PC-9 (cell line): ENCODE data around the gene ADSS1. TPM values are rescaled to one million over a fixed set of nuclear protein-coding genes. Genes with fewer than 3 reads are reported as not detected.

Source experiments
- BruUV-seq: library from RNA; stranded (reverse); fragments of 400-500 nt; replicated peaks from 2 replicates; lab custom pipeline; 2021; lab: Mats Ljungman, UMichigan
- CTCF ChIA-PET: fragments of 300-600 bp; sonication (Branson Sonifier 250); formaldehyde crosslinking; loops from one replicate; lab custom pipeline; 2022; ENCODE audit warnings: antibody characterized with exemption; lab: Charles Lee
- POLR2A ChIA-PET: fragments of 300-600 bp; sonication (Branson Sonifier 250); formaldehyde crosslinking; loops from one replicate; lab custom pipeline; 2022; ENCODE audit warnings: antibody characterized with exemption; ENCODE audit not compliant: unreplicated experiment; lab: Charles Lee
- DNase-seq, 2 experiments: peaks; one replicate each; pipeline versions ENCODE4 v3.0.0 to v3.0.0-alpha.2; 2015 to 2022; ENCODE audit warnings: mixed read lengths in 1 of 2
- H2AFZ ChIP-seq: fragments of 200-600 bp; sonication (generic); 2 replicates; pipeline ENCODE4 v1.8.1; 2017; ENCODE audit warnings: antibody characterized with exemption
- H3F3A ChIP-seq: fragments of 200-600 bp; sonication (generic); 2 replicates; pipeline ENCODE4 v1.8.1; 2017; ENCODE audit warnings: antibody characterized with exemption, mild to moderate bottlenecking, low read depth; ENCODE audit not compliant: insufficient read depth
- H3K27ac ChIP-seq: fragments of 200-600 bp; sonication (generic); 2 replicates; pipeline ENCODE4 v1.6.1; 2016; ENCODE audit warnings: mixed run types
- H3K27me3 ChIP-seq: fragments of 200-600 bp; sonication (generic); 2 replicates; pipeline ENCODE4 v1.6.1; 2016; ENCODE audit warnings: low read depth, mixed run types; ENCODE audit not compliant: insufficient read depth
- H3K36me3 ChIP-seq: fragments of 200-600 bp; sonication (generic); 2 replicates; pipeline ENCODE4 v1.6.1; 2016; ENCODE audit warnings: low read depth, mixed run types
- H3K4me1 ChIP-seq: fragments of 200-600 bp; sonication (generic); replicated peaks from 2 replicates; pipeline ENCODE4 v1.6.1; 2016; ENCODE audit warnings: mixed run types; ENCODE audit not compliant: insufficient read depth
- H3K4me2 ChIP-seq: fragments of 200-600 bp; sonication (generic); 2 replicates; pipeline ENCODE4 v1.6.1; 2017; ENCODE audit warnings: mixed run types
- H3K4me3 ChIP-seq: fragments of 200-600 bp; sonication (generic); 2 replicates; pipeline ENCODE4 v1.6.1; 2016; ENCODE audit warnings: mixed run types
- H3K79me2 ChIP-seq: fragments of 200-600 bp; sonication (generic); 2 replicates; pipeline ENCODE4 v1.6.1; 2017; ENCODE audit warnings: low read depth, mixed run types
- H3K9me2 ChIP-seq: fragments of 200-600 bp; sonication (generic); 2 replicates; pipeline ENCODE4 v1.8.1; 2017; ENCODE audit warnings: mild to moderate bottlenecking; ENCODE audit not compliant: insufficient read depth
- H3K9me3 ChIP-seq: fragments of 200-600 bp; sonication (generic); 2 replicates; pipeline ENCODE4 v1.8.1; 2016; ENCODE audit warnings: low read depth; ENCODE audit not compliant: insufficient read depth
- H4K20me1 ChIP-seq: fragments of 200-600 bp; sonication (generic); 2 replicates; pipeline ENCODE4 v1.8.1; 2017; ENCODE audit not compliant: insufficient read depth
- CTCF ChIP-seq: fragments of 200-600 bp; sonication (generic); conservative IDR thresholded peaks from 2 replicates; pipeline ENCODE4 v1.6.1; 2017; ENCODE audit warnings: mixed run types, antibody characterized with exemption, mild to moderate bottlenecking, moderate library complexity
- EZH2 ChIP-seq: fragments of 200-600 bp; sonication (generic); IDR thresholded peaks from 2 replicates; pipeline ENCODE4 v1.8.0; 2017; ENCODE audit warnings: antibody characterized with exemption, low read depth
- intact Hi-C: fragments of 100-400 bp; cut with micrococcal nuclease; formaldehyde crosslinking; loops from one replicate; pipeline ENCODE4 v1.10.0; 2022; ENCODE audit not compliant: unreplicated experiment
- total RNA-seq: library from RNA; stranded (reverse); gene quantifications from 2 replicates; pipeline ENCODE4 v1.2.3, GENCODE V29; 2021

Gene ADSS1
- total RNA-seq, 1 experiment from 2014 or later: 5.8 TPM

GRCh38 chr14:104680806-104681688 lies 43.0 kb upstream of the ADSS1 start:
- Histone ChIP-seq H3K4me2 (peak overlapping the region; percentile 95), H3K27ac (peak overlapping the region; percentile 99), H3K9me2 (no peaks in the 10 kb centered on the region), H3K4me1 (peaks cover 54% of the 10 kb centered on the region), H3K36me3 (no peaks in the 10 kb centered on the region), H3K27me3 (no peaks in the 10 kb centered on the region), H3K79me2 (no peaks in the 10 kb centered on the region), H3F3A (peaks cover 18% of the 10 kb centered on the region), H3K4me3 (peak overlapping the region; percentile 50; the same call in 1 of the 2 replicates), H4K20me1 (no peaks in the 10 kb centered on the region), H3K9me3 (no peaks in the 10 kb centered on the region), H2AFZ (peak overlapping the region; percentile 56; the same call in 1 of the 2 replicates)
- ChIA-PET CTCF (interaction anchor here (1.3 to 3.1 kb wide), 2 partner anchors 14 to 15 kb away, joined by 4 to 11 read pairs; no protein-coding TSS in a partner anchor), POLR2A (interaction anchor here (0.8 to 1.7 kb wide), 3 partner anchors 14 to 620 kb away, joined by 4 to 25 read pairs (median 5); no protein-coding TSS in a partner anchor)
- intact Hi-C loops: loop anchor here (1.0 to 5.0 kb wide), 2 partner anchors 15 to 71 kb away; partner anchors contain the start of gene SIVA1
- DNase-seq: peak; percentile 55 to 74
- TSS peak; percentile 4 for BruUV-seq
- TF ChIP-seq CTCF (no peak; the same call in 1 of the 2 replicates), EZH2 (no peak)

GRCh38 chr14:104681689-104682074 lies 42.3 kb upstream of the ADSS1 start:
- TF ChIP-seq CTCF: no peak; the same call in 1 of the 2 replicates
- TF ChIP-seq EZH2: no peak

DNA sequence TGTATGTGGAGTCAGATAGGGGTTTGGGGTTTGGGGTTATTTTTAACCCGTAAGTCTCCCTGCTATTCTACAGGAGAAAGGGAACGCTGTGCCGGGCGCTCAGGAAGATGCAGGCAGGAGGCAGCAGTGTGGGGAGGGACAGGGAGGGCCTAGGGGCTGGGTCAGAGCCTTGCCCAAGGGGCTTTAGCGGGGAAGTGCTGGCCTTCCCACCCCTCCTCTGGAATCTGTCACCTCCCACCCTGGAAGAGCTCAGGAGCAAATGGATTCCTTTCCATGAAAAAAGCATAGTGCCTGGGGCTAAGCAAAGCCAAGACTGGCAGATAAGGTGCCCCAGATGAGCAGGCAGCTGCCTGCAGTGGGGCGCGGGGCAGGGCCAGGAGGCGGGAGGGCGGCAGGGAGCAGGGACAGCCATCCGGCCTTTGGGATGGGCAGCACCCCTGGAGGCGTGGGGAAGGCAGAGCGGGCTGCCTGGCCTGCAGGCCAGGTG lies 41.9 kb upstream of the ADSS1 start:
- Histone ChIP-seq H3K4me3 (no peak overlapping the region), H3K9me3 (no peaks in the 10 kb centered on the region), H3F3A (peaks cover 26% of the 10 kb centered on the region), H3K4me2 (peak overlapping the region; percentile 95), H3K36me3 (no peaks in the 10 kb centered on the region), H2AFZ (no peak overlapping the region), H3K4me1 (peaks cover 61% of the 10 kb centered on the region), H3K27me3 (no peaks in the 10 kb centered on the region), H3K79me2 (no peaks in the 10 kb centered on the region), H3K9me2 (no peaks in the 10 kb centered on the region), H4K20me1 (no peaks in the 10 kb centered on the region), H3K27ac (peak overlapping the region; percentile 99)
- no TSS peak for BruUV-seq
- TF ChIP-seq EZH2: no peak
- TF ChIP-seq CTCF: no peak
- DNase-seq: peak; percentile 45 to 78
- CTCF ChIA-PET: interaction anchor here (0.6 to 3.1 kb wide), 3 partner anchors 16 to 793 kb away, joined by 3 to 11 read pairs (median 4); no protein-coding TSS in a partner anchor
- intact Hi-C loops: loop anchor here (5.0 kb wide), 1 partner anchor 70 kb away; the partner anchor contains the start of gene SIVA1
- POLR2A ChIA-PET: interaction anchor here (1.7 kb wide), 1 partner anchor 16 kb away, joined by 25 read pairs; no protein-coding TSS in a partner anchor

More at GRCh38 chr14:104681689-104682074, 42.3 kb upstream of the ADSS1 start:
- Histone ChIP-seq H3F3A (peaks cover 21% of the 10 kb centered on the region), H3K9me2 (no peaks in the 10 kb centered on the region), H2AFZ (no peak overlapping the region), H3K4me2 (peak overlapping the region; percentile 95), H3K79me2 (no peaks in the 10 kb centered on the region), H3K4me1 (peaks cover 58% of the 10 kb centered on the region), H3K27ac (peak overlapping the region; percentile 99), H3K36me3 (no peaks in the 10 kb centered on the region), H3K9me3 (no peaks in the 10 kb centered on the region), H3K27me3 (no peaks in the 10 kb centered on the region), H3K4me3 (peak overlapping the region; percentile 17; the same call in 1 of the 2 replicates), H4K20me1 (no peaks in the 10 kb centered on the region)
- peak; percentile 73 to 82 for DNase-seq
- intact Hi-C loops: loop anchor here (5.0 kb wide), 1 partner anchor 71 kb away; the partner anchor contains the start of gene SIVA1
- POLR2A ChIA-PET: interaction anchor here (1.0 to 1.7 kb wide), 2 partner anchors 13 to 16 kb away, joined by 5 to 25 read pairs; no protein-coding TSS in a partner anchor
- CTCF ChIA-PET: interaction anchor here (3.1 kb wide), 1 partner anchor 16 kb away, joined by 11 read pairs; no protein-coding TSS in a partner anchor
- BruUV-seq: no TSS peak
